GM21447 (cell line): ENCODE data around the gene BCL2L1.
"Not testable (repeated sequence)": the region's sequence is repeated elsewhere in the genome, so short reads cannot be mapped to it uniquely, and the experiment has no call there.

Experiments used
- ATAC-seq: cut with Tn5 transposase; IDR thresholded peaks from one replicate; pipeline ENCODE4 v1.9.1; 2021; ENCODE audit not compliant: unreplicated experiment

The BCL2L1 gene

GRCh38 chr20:31661625-31662371 is 60.9 kb downstream of the BCL2L1 start:
- peak; percentile 56 for ATAC-seq

DNA sequence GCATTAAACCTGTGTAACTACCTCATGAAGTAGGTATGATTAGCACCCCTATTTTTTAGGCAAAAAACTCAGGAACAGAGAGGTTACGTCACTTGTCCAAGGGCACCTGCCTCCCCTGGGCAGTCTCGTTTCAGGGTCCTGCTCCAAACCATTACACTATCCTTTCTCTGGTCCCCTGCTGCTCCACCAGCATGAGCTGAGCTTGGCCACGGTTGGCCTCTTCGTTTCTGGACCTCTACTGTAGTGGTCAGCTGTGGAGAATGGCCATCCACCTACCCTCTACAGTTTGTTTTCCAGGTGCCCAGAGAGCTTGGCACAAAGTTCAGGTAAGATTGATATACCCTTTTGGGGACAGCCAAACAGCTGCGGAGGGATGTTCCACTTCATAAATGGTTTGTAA is 68.1 kb downstream of the BCL2L1 start:
- no peak for ATAC-seq

- ATAC-seq = no peak
Observed at GRCh38 chr20:31653561-31653960, 69.1 kb downstream of the BCL2L1 start.

DNA sequence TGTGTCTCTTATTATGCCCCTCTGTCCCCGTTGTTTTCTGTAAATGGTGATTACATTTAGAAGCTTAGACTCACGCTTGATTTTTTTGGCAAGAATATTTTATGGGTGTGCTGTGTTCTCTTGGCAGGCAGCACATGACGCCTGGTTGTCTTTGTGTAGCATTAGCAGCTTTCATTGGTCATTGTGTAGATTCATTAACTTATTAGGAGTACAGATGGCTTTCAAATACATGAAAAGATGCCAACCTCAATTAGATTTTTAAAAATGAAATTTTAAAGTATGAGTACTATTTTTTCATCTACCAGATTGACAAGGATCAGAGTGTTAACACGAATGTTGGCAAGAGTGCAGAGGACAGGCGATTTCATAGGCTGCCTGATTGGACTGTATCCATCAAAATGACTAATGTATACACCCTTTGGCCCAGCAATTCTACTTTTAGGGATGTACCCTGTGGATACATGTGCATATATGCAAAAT is 69.7 kb downstream of the BCL2L1 start:
- ATAC-seq = no peak

DNA sequence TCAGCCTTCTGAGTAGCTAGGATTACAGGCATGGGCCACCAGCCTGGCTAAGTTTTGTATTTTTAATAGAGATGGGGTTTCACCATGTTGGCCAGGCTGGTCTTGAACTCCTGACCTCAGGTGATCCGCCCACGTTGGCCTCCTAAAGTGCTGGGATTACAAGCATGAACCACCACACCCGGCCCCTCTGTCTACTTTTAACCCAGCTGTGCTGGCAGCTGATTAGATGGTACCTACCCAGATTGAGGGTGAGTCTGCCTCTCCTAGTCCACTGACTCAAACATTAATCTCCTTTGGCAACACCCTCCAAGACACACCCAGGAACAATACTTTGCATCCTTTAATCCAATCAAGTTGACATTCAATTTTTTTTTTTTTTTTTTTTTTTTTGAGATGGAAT is 74.6 kb downstream of the BCL2L1 start:
- ATAC-seq = not testable (repeated sequence)

DNA sequence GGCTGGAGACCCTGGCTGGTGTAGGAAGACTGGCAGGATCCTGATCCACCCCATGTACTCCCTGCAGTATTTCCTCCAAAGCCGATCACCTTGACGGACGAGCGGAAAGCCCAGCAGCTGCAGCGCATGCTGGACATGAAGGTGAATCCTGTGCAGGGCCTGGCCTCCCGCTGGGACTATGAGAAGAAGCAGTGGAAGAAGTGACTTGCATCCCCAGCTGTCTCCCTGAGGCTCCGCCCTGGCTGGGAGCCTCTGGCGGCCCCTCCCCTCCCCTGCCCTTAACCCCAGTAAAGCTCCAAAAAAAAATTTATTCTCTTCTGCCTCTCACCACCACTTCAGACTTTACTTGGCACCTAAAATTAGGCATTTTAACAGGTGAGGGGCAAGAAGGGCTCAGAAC is 78.0 kb downstream of the BCL2L1 start:
- ATAC-seq = no peak

DNA sequence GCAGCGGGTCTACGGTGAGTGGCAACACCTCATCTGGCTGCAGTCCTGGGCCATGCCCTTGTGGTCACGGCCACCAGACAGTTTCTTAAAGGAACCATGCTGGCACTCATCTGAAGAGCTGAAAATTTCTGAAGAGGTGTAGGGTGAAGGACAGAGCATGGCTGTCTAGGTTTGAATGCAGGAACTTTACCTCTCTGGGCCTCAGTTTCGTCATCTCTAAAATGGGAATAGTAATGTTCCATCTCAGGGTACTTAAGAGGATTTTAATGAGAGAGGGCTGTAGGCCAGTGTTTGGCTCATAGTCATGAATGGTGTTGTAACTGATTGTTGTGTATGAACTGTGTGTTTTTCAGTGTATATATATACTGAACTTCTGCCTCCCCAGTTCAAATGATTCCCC is 79.1 kb downstream of the BCL2L1 start:
- no peak for ATAC-seq

DNA sequence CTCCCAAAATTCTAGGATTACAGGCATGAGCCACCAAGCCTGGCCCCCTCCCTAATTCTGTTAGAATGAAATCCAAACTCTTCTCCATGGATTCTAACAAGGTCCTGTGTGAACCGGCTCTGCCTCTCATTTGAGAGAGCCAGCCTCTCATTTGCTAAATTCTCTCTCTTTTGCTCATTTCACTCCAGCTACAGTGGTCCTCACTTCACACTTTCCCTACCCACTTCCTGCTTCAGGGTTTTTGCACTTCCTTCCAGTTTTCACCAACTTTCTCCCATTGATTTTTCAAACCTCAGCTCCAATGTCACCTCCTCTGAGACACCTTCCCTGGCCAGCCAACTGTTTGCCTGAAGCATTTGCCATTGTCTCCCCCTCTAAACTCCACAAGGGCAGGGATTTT is 79.8 kb downstream of the BCL2L1 start:
- ATAC-seq = no peak

- ATAC-seq = no peak
Observed at GRCh38 chr20:31641391-31641790, 81.3 kb downstream of the BCL2L1 start.

DNA sequence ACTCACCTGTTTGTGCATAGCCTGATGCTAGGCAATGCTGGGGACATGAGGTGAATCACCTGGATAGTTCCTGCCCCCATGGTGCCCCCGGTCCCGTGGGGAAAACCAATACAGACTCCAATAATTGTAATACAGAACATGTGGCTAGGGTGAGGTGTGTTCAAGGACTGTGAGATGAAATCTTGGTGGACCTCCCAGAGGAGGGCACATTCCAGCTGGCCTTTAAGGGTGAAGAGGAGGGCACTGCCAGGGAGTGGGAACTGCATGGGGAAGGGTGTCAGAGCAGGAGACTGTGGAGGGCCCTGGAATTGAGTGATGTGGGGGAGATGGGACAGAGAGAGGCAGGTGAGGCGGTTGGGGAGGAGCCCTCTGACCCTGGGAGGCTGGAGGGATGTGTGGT is 82.4 kb downstream of the BCL2L1 start:
- ATAC-seq = no peak

DNA sequence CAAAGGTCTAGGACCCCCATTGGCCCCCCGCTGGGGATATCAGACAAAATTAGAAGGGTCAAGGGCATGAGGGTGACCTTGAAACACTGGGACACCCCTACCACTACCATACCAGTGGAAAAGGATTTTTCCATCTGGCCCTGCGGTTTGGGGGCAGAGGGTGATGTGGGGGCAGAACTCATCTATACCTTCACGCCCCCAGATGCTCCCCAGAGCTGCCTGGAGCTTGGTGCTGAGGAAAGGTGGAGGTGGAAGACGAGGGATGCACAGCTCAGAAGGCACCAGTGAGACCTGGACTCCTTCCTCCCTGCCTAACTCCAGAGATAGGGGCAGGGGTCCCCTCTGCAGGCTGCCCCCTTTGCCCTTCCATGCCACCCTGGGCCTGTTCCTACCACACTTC is 83.9 kb downstream of the BCL2L1 start:
- no peak for ATAC-seq

GRCh38 chr20:31638317-31638716 is 84.4 kb downstream of the BCL2L1 start:
- no peak for ATAC-seq

GRCh38 chr20:31637660-31638059 is 85.0 kb downstream of the BCL2L1 start, which contains the start of gene COX4I2:
Gene COX4I2 (plus strand): TSS chr20:31637912. CDS start chr20:31639018, 1,106 bp downstream.
- no peak for ATAC-seq

- ATAC-seq = no peak
Observed at GRCh38 chr20:31633339-31633914, 89.2 kb downstream of the BCL2L1 start.

DNA sequence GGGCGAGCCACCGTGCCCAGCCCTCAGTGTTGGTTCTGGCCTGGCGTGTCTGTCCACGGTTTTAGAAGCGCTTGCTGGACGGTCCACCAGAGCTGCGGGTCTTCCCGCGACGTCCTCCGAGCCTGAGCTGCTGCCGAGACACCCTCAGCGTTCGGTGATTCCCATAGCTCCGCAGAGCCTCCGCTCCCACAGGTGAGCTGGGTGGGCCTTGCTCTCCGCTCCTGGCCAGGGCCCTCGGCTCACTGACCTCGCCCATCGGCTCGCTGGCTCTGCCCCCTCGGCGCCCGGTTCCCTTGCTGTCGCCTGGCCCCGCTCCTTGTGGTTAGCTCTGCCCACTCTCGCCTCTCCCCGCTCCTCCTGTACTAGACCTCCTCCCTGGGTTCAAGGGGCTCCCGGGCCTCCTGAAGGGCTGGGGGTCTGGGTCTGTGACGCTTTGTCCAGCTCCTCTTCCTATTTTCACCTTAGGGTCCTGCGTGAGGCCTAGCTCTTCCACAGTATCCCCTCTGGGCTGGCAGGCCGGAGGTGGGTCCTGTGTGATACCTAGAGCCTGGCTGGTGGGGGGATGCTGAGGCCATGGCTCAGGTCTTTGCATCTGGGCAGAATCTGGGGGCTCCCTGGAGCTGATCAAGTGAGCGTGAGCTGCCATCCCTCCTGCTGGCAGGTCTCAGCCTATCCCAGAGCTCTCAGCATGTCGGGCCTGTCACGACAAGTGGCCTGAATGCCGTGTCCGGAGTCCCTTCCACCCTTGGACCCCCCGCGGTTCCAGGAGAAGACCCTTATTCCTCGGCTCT is 89.9 kb downstream of the BCL2L1 start:
- ATAC-seq = no peak

DNA sequence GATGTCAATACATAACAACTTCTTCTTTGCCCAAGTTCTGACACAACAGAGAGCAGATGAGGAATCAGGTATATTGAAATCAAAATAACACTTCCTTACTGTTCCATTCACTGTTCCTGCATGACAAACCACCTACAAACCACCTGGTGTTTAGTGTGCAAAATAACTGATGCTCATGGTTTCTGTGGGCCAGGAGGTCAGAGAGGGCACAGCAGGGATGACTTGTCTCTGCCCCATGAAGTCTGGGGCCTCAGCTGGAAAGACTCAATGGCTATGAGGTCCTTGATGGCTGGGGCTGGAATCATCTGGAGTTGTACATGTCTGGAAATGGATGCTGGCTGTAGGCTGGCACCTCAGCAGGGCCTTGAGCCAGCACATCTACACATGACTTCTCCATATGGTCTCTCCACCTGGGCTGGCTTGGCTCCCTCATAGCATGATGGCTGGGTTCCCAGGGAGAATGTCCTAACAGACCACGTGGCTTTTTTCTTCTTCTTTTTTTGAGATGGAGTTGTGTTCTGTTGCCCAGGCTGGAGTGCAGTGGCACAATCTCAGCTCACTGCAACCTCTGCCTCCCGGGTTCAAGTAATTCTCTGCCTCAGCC is 92.4 kb downstream of the BCL2L1 start:
- no peak for ATAC-seq

- not testable (repeated sequence) for ATAC-seq
Observed at GRCh38 chr20:31628057-31628456, 94.6 kb downstream of the BCL2L1 start.

GRCh38 chr20:31626534-31626933 is 96.1 kb downstream of the BCL2L1 start:
- ATAC-seq = not testable (repeated sequence)

- not testable (repeated sequence) for ATAC-seq
Observed at GRCh38 chr20:31623123-31623505, 99.6 kb downstream of the BCL2L1 start.

DNA sequence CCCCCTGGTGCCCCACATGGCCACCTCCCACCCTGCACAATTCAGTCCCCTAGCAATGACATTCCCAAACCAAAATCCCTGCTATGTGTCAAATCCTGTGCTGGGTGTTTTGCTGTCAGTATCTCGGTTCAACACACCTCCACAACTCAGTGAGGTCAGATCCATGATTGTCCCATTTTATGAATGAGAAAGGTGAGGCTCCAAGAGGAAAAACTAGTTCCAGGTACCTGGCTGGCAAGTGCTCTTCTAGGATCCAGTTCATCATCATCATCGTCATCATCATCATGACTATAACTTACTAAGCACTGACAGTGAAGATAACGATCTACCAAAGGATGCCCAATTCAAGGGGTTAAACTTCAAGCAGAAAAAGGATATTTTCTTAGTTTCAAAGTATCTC is 102.4 kb downstream of the BCL2L1 start:
- no peak for ATAC-seq

DNA sequence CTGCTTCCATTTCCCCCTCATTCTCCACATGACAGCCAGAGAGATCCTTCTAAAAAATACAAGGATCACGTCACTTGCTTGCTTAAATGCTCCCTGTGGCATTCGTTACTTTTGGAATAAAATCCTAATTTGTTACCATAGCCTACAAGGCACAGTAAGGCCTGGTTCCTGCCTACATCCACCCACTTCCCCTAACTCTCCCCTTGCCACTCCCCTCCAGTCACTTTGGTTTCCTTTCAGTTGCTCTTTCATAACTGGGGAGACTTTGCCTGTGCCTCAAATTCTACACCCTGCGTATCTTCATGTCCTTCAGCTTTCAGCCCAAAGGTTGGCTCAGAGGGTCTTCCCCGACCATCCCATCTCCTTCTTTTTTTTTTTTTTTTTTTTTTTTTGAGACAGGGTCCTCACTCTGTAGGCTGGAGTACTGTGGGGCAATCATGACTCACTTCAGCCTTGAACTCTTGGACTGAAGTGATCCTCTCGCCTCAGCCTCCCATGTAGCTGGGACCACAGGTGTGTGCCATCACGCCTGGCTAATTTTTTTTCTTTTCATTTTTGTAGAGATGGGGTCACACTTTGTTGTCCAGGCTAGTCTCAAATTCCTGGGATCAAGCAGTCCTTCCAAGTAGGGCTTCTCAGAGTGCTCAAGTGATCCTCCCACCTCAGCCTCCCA is 105.1 kb downstream of the BCL2L1 start:
- no peak for ATAC-seq
